Liver (tissue), 3 donors: Measurements from ENCODE around the gene NKX1-2.

Experiments
- SP1 ChIP-seq: IDR thresholded peaks from 2 replicates; pipeline ENCODE4 v1.6.1; 2018; ENCODE audit warnings: antibody characterized with exemption, mild to moderate bottlenecking
- TAF1 ChIP-seq: conservative IDR thresholded peaks from 2 replicates; pipeline ENCODE4 v1.6.1; 2016; ENCODE audit warnings: antibody characterized with exemption, mild to moderate bottlenecking
- TF ChIP-seq, protein P1 (sequence below): fragments of 150-350 bp; IDR thresholded peaks from 2 replicates; pipeline ENCODE4 v1.5.1; 2017; ENCODE audit warnings: improper control_type of control experiment, low read depth, low read length; ENCODE audit not compliant: missing input control
- TF ChIP-seq, protein P2 (sequence below): IDR thresholded peaks from 2 replicates; pipeline ENCODE4 v1.6.1; 2016; ENCODE audit warnings: antibody characterized with exemption, mild to moderate bottlenecking
- donor health status: healthy.
- donor health status: healthy.

DNA sequence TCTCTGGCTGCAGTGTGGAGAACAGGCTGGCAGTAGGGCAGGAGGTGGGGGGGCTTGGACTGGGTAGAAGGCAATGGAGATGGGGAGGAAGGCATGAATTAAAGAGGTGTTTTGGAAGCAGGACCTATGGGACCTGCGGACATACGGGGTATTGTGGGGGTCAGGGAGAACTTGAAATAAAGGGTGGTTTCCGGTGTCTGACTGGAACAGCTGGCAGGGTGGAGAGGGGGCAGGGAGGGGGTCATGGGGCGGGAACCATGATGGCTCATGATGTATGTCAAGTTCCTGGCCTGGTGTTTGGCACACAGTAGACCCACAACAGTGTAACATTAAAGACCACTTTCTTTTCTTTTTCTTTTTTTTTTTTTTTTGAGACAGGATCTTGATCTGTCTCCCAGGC is 17.3 kb upstream of the NKX1-2 start:
- no peak for TF ChIP-seq TAF1
- TF ChIP-seq, protein P1, sequence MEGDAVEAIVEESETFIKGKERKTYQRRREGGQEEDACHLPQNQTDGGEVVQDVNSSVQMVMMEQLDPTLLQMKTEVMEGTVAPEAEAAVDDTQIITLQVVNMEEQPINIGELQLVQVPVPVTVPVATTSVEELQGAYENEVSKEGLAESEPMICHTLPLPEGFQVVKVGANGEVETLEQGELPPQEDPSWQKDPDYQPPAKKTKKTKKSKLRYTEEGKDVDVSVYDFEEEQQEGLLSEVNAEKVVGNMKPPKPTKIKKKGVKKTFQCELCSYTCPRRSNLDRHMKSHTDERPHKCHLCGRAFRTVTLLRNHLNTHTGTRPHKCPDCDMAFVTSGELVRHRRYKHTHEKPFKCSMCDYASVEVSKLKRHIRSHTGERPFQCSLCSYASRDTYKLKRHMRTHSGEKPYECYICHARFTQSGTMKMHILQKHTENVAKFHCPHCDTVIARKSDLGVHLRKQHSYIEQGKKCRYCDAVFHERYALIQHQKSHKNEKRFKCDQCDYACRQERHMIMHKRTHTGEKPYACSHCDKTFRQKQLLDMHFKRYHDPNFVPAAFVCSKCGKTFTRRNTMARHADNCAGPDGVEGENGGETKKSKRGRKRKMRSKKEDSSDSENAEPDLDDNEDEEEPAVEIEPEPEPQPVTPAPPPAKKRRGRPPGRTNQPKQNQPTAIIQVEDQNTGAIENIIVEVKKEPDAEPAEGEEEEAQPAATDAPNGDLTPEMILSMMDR, result no peak
- TF ChIP-seq, protein P2, sequence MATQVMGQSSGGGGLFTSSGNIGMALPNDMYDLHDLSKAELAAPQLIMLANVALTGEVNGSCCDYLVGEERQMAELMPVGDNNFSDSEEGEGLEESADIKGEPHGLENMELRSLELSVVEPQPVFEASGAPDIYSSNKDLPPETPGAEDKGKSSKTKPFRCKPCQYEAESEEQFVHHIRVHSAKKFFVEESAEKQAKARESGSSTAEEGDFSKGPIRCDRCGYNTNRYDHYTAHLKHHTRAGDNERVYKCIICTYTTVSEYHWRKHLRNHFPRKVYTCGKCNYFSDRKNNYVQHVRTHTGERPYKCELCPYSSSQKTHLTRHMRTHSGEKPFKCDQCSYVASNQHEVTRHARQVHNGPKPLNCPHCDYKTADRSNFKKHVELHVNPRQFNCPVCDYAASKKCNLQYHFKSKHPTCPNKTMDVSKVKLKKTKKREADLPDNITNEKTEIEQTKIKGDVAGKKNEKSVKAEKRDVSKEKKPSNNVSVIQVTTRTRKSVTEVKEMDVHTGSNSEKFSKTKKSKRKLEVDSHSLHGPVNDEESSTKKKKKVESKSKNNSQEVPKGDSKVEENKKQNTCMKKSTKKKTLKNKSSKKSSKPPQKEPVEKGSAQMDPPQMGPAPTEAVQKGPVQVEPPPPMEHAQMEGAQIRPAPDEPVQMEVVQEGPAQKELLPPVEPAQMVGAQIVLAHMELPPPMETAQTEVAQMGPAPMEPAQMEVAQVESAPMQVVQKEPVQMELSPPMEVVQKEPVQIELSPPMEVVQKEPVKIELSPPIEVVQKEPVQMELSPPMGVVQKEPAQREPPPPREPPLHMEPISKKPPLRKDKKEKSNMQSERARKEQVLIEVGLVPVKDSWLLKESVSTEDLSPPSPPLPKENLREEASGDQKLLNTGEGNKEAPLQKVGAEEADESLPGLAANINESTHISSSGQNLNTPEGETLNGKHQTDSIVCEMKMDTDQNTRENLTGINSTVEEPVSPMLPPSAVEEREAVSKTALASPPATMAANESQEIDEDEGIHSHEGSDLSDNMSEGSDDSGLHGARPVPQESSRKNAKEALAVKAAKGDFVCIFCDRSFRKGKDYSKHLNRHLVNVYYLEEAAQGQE, result no peak
- no peak for TF ChIP-seq SP1
